ENCODE results near the gene RUFY3. TPM values are rescaled to one million over a fixed set of nuclear protein-coding genes. Genes with fewer than 3 reads are reported as not detected.
"Not testable (repeated sequence)": the region's sequence is repeated elsewhere in the genome, so short reads cannot be mapped to it uniquely, and the experiment has no call there.

The RUFY3 gene
- total RNA-seq, 1 donor from 2014 or later, result 80.9 TPM

- Mint-ChIP-seq H3K36me3 (peaks cover 23% of the 10 kb centered on the region), H3K4me1 (peaks cover 16% of the 10 kb centered on the region), H3K4me3 (no peak overlapping the region), H3K27ac (peak overlapping the region; percentile 72), H3K27me3 (ENCODE audit: insufficient read depth, low read depth) (no peaks in the 10 kb centered on the region), H3K9me3 (no peaks in the 10 kb centered on the region)
- Histone ChIP-seq H3K9me3 (ENCODE audit: low read depth) (no peaks in the 10 kb centered on the region), H3F3A (ENCODE audit: low read depth) (no peaks in the 10 kb centered on the region), H3K79me2 (ENCODE audit: low read depth) (peaks cover 49% of the 10 kb centered on the region), H3K4me1 (no peaks in the 10 kb centered on the region), H3K4me2 (no peak overlapping the region), H3K36me3 (no peaks in the 10 kb centered on the region), H3K27me3 (no peaks in the 10 kb centered on the region), H2AFZ (replicated peaks) (no peak overlapping the region), H3K27ac (no peak overlapping the region), H4K20me1 (ENCODE audit: low read depth) (no peaks in the 10 kb centered on the region), H3K4me3 (no peak overlapping the region), H3K9ac (no peak overlapping the region)
- no peak for DNase-seq (ENCODE audit: low spot score)
- TF ChIP-seq CTCF (IDR thresholded peaks at IDR 0.05), result no peak
- no peak for TF ChIP-seq EZH2 (IDR thresholded peaks at IDR 0.05)
- no peak for TF ChIP-seq EZH2phosphoT487 (IDR thresholded peaks at IDR 0.05)
Measured at GRCh38 chr4:70728091-70728490, 6.3 kb downstream of the RUFY3 start.

GRCh38 chr4:70732878-70733277 is 11.1 kb downstream of the RUFY3 start:
- not testable (repeated sequence) for H3K27ac Mint-ChIP-seq; H4K20me1 ChIP-seq (ENCODE audit: low read depth)
- peaks cover 48% of the 10 kb centered on the region for H3K79me2 ChIP-seq (ENCODE audit: low read depth)

GRCh38 chr4:70734168-70734954 is 12.6 kb downstream of the RUFY3 start:
- Histone ChIP-seq H3K4me2 (no peak overlapping the region), H3K9me3 (ENCODE audit: low read depth) (no peaks in the 10 kb centered on the region), H4K20me1 (ENCODE audit: low read depth) (peaks cover 14% of the 10 kb centered on the region), H3K79me2 (ENCODE audit: low read depth) (peaks cover 50% of the 10 kb centered on the region), H2AFZ (replicated peaks) (no peak overlapping the region), H3F3A (ENCODE audit: low read depth) (peaks cover 4% of the 10 kb centered on the region), H3K9ac (no peak overlapping the region), H3K36me3 (no peaks in the 10 kb centered on the region), H3K4me3 (no peak overlapping the region), H3K27ac (no peak overlapping the region), H3K4me1 (peaks cover 16% of the 10 kb centered on the region), H3K27me3 (no peaks in the 10 kb centered on the region)
- H3K4me3 Mint-ChIP-seq, result no peak overlapping the region
- H3K36me3 Mint-ChIP-seq, result peaks cover 7% of the 10 kb centered on the region
- H3K27me3 Mint-ChIP-seq (ENCODE audit: insufficient read depth, low read depth), result no peaks in the 10 kb centered on the region
- DNase-seq (ENCODE audit: low spot score), result peak; percentile 16
- peaks cover 15% of the 10 kb centered on the region for H3K4me1 Mint-ChIP-seq
- no peaks in the 10 kb centered on the region for H3K9me3 Mint-ChIP-seq
- H3K27ac Mint-ChIP-seq, result peak overlapping the region; percentile 1
- TF ChIP-seq EZH2phosphoT487 (IDR thresholded peaks at IDR 0.05) (no peak), CTCF (IDR thresholded peaks at IDR 0.05) (no peak), EZH2 (IDR thresholded peaks at IDR 0.05) (no peak)

More at GRCh38 chr4:70732878-70733277, 11.1 kb downstream of the RUFY3 start:
- H2AFZ ChIP-seq (replicated peaks); H3K4me3 Mint-ChIP-seq; H3K9me3 ChIP-seq (ENCODE audit: low read depth); H3K9me3 Mint-ChIP-seq; H3K4me2 ChIP-seq; DNase-seq (ENCODE audit: low spot score); H3K27me3 Mint-ChIP-seq (ENCODE audit: insufficient read depth, low read depth); H3K9ac ChIP-seq; H3K27me3 ChIP-seq; H3K4me3 ChIP-seq; H3K36me3 ChIP-seq; H3K27ac ChIP-seq; H3F3A ChIP-seq (ENCODE audit: low read depth): not testable (repeated sequence)
- peaks cover 12% of the 10 kb centered on the region for H3K36me3 Mint-ChIP-seq
- H3K4me1 Mint-ChIP-seq, result peaks cover 12% of the 10 kb centered on the region
- peaks cover 10% of the 10 kb centered on the region for H3K4me1 ChIP-seq

GRCh38 chr4:70734971-70735370 is 13.2 kb downstream of the RUFY3 start:
- H2AFZ ChIP-seq (replicated peaks), result no peak overlapping the region
- no peak overlapping the region for H3K9ac ChIP-seq
- H3K27ac Mint-ChIP-seq, result no peak overlapping the region
- H3K79me2 ChIP-seq (ENCODE audit: low read depth), result peaks cover 50% of the 10 kb centered on the region
- H3K27me3 ChIP-seq, result no peaks in the 10 kb centered on the region
- no peaks in the 10 kb centered on the region for H3K36me3 ChIP-seq
- no peaks in the 10 kb centered on the region for H3K9me3 ChIP-seq (ENCODE audit: low read depth)
- H4K20me1 ChIP-seq (ENCODE audit: low read depth), result peaks cover 21% of the 10 kb centered on the region
- H3K27ac ChIP-seq, result no peak overlapping the region
- H3K4me3 ChIP-seq, result no peak overlapping the region
- no peak overlapping the region for H3K4me3 Mint-ChIP-seq
- H3K9me3 Mint-ChIP-seq, result no peaks in the 10 kb centered on the region
- TF ChIP-seq EZH2phosphoT487 (IDR thresholded peaks at IDR 0.05) (no peak), CTCF (IDR thresholded peaks at IDR 0.05) (no peak), EZH2 (IDR thresholded peaks at IDR 0.05) (no peak)
- H3K36me3 Mint-ChIP-seq, result peaks cover 7% of the 10 kb centered on the region
- peaks cover 18% of the 10 kb centered on the region for H3K4me1 Mint-ChIP-seq
- H3K4me1 ChIP-seq, result peaks cover 22% of the 10 kb centered on the region
- no peak for DNase-seq (ENCODE audit: low spot score)
- no peak overlapping the region for H3K4me2 ChIP-seq
- no peaks in the 10 kb centered on the region for H3K27me3 Mint-ChIP-seq (ENCODE audit: insufficient read depth, low read depth)
- peaks cover 6% of the 10 kb centered on the region for H3F3A ChIP-seq (ENCODE audit: low read depth)
